Adrenal gland (tissue), 12 donors: ENCODE measurements around the gene FAM170B. TPM values are rescaled to one million over a fixed set of nuclear protein-coding genes. Genes with fewer than 3 reads are reported as not detected.

Source experiments
- DNase-seq, 7 donors: peaks; one replicate each; pipeline ENCODE4 v3.0.0-alpha.2; 2019 to 2020
- H3K27ac ChIP-seq, 5 donors: fragments of 200-600 bp; sonication (generic) in 4 of 5; 1 replicate in 3 of 5; 2 replicates in 2 of 5; pipeline versions ENCODE4 v1.5.1 to v1.8.0; 2016 to 2020; ENCODE audit warnings: mild to moderate bottlenecking in 1 of 5
- H3K27me3 ChIP-seq: fragments of 200-600 bp; 2 replicates; pipeline ENCODE4 v1.8.0; 2021
- H3K36me3 ChIP-seq, 2 donors: fragments of 200-600 bp; replicated peaks in 1 of 2; 1 replicate in 1 of 2; 2 replicates in 1 of 2; pipeline versions ENCODE4 v1.5.1 to v1.8.0; 2018 to 2022
- H3K4me1 ChIP-seq, 2 donors: fragments of 200-600 bp; replicated peaks in 1 of 2; 1 replicate in 1 of 2; 2 replicates in 1 of 2; pipeline versions ENCODE4 v1.5.1 to v1.8.0; 2018 to 2021
- H3K4me3 ChIP-seq, 4 donors: fragments of 200-600 bp; sonication (generic) in 3 of 4; one replicate each; pipeline ENCODE4 v1.5.1; 2016 to 2018
- H3K9me3 ChIP-seq, 3 donors: fragments of 200-600 bp; sonication (generic) in 1 of 3; replicated peaks in 1 of 3; 1 replicate in 2 of 3; 2 replicates in 1 of 3; pipeline versions ENCODE4 v1.5.1 to v1.8.0; 2016 to 2021
- CTCF ChIP-seq, 6 experiments: fragments of 450-650 bp in 4 of 6; fragments of 200-600 bp in 2 of 6; sonication (generic) in 1 of 6; IDR thresholded peaks; 1 replicate in 5 of 6; 2 replicates in 1 of 6; pipeline versions ENCODE4 v1.5.1 to v1.8.0; 2016 to 2021; ENCODE audit warnings: antibody characterized with exemption in 6 of 6, mild to moderate bottlenecking in 2 of 6, moderate library complexity in 1 of 6
- POLR2A ChIP-seq, 2 donors: fragments of 450-650 bp; IDR thresholded peaks; one replicate each; pipeline ENCODE4 v1.6.1; 2017; ENCODE audit warnings: antibody characterized with exemption in 2 of 2, mild to moderate bottlenecking in 2 of 2, moderate library complexity in 1 of 2
- WGBS, 4 donors: extraction: QIAGEN DNeasy Blood & Tissue Kit in 2 of 4; methylation state at CpG; one replicate each; pipeline versions ENCODE4 v1.1.5 to v1.1.7; 2013 to 2017; 5-methylcytosine and 5-hydroxymethylcytosine counted together
- intact Hi-C, 2 donors: fragments of 100-400 bp; cut with DNase I; formaldehyde crosslinking; loops; one replicate each; pipeline versions ENCODE4 v1.14.1 to v1.15.0; 2022 to 2023
- polyA plus RNA-seq, 3 donors: library from polyadenylated mRNA; stranded (reverse); fragments of 200-250 nt in 2 of 3; fragments of 350-450 nt in 1 of 3; fragmentation: Illumina TruSeq in 1 of 3; extraction: RNeasy Lipid Tissue Mini Kit (QIAGEN cat#74804) in 1 of 3; gene quantifications; one replicate each; pipeline ENCODE4 v1.2.3, GENCODE V29; 2013 to 2014
- total RNA-seq, 9 donors: library from RNA; depleted of rRNA in 4 of 9; stranded (reverse); fragments of >200 nt in 4 of 9; fragments of 120-200 nt in 1 of 9; fragmentation: NEBNext Ultra II Directional in 1 of 9; extraction: Animal tissue kit (Norgen Biotek cat#: 25700) in 1 of 9; gene quantifications; one replicate each; pipeline versions ENCODE4 v1.1.0 to v1.2.4, GENCODE V29; 2013 to 2023
- donor health status: healthy with polysubstance abuse.
- donor health status: Bipolar disorder and iron deficiency.
- donor health status: DM: yes; HTN: yes; CAD: no.
- donor health status: DM: no; HTN: no; CAD: no.
- donor health status: DM: no; HTN: no; CAD: no.
- donor health status: DM: yes; HTN: yes; CAD: no.

FAM170B gene
- total and polyA plus RNA-seq, 12 donors, result not detected

- intact Hi-C loops, result loop anchor here in 1 of 2 donors (10.0 kb wide), 1 partner anchor 50 kb away; no protein-coding TSS in a partner anchor
Observed at GRCh38 chr10:49114718-49115014, 19.2 kb downstream of the FAM170B start.

GRCh38 chr10:49113741-49114141 lies 20.1 kb downstream of the FAM170B start:
- peak in 6 of 7 donors; percentile 59 to 75 (median 63) for DNase-seq
- Histone ChIP-seq H3K27ac (peak overlapping the region in 4 of 5 donors; percentile 71 to 92 (median 86)), H3K36me3 (no peaks in the 10 kb centered on the region), H3K9me3 (no peaks in the 10 kb centered on the region), H3K27me3 (no peaks in the 10 kb centered on the region), H3K4me1 (peaks cover 45 to 52% of the 10 kb centered on the region in 2 donors), H3K4me3 (peak overlapping the region in 1 of 4 donors; percentile 87)
- intact Hi-C loops, result loop anchor here in 1 of 2 donors (10.0 kb wide), 1 partner anchor 49 kb away; no protein-coding TSS in a partner anchor
- 22 to 37% (median 34%) methylated on average over 1 to 3 of the region's 3 CpGs for WGBS, 4 donors
- TF ChIP-seq POLR2A (IDR thresholded peaks at IDR 0.05) (peak in 1 of 2 donors; percentile 70), CTCF (IDR thresholded peaks at IDR 0.05) (peak in 2 of 6 experiments; percentile 3 to 5)

More at GRCh38 chr10:49114718-49115014, 19.2 kb downstream of the FAM170B start:
- WGBS, 4 donors, result 13 to 26% (median 19%) methylated on average over 8 to 9 of the region's 9 CpGs
- TF ChIP-seq CTCF (IDR thresholded peaks at IDR 0.05), result no peak
- TF ChIP-seq POLR2A (IDR thresholded peaks at IDR 0.05), result no peak
- H3K4me1 ChIP-seq, result peaks cover 44 to 50% of the 10 kb centered on the region in 2 donors
- no peaks in the 10 kb centered on the region for H3K9me3 ChIP-seq
- peak in 1 of 7 donors; percentile 70 for DNase-seq
- no peaks in the 10 kb centered on the region for H3K27me3 ChIP-seq
- H3K36me3 ChIP-seq, result no peaks in the 10 kb centered on the region
- peak overlapping the region in 2 of 4 donors; percentile 31 to 87 for H3K4me3 ChIP-seq
- H3K27ac ChIP-seq, result peak overlapping the region in 4 of 5 donors; percentile 71 to 92 (median 86)

- no peaks in the 10 kb centered on the region for H3K27me3 ChIP-seq
- no peaks in the 10 kb centered on the region for H3K9me3 ChIP-seq
- DNase-seq, result no peak
- intact Hi-C loops, result loop anchor here in 1 of 2 donors (10.0 kb wide), 1 partner anchor 48 kb away; no protein-coding TSS in a partner anchor
- TF ChIP-seq CTCF (IDR thresholded peaks at IDR 0.05) (no peak), POLR2A (IDR thresholded peaks at IDR 0.05) (no peak)
- H3K27ac ChIP-seq, result peak overlapping the region in 4 of 5 donors; percentile 71 to 92 (median 86)
- no peak overlapping the region for H3K4me3 ChIP-seq
- peaks cover 45 to 60% of the 10 kb centered on the region in 2 donors for H3K4me1 ChIP-seq
- WGBS, 4 donors, result 19 to 43% (median 37%) methylated on average over 3 of the region's 3 CpGs
- peaks cover 0 to 2% of the 10 kb centered on the region in 2 donors for H3K36me3 ChIP-seq
Observed at GRCh38 chr10:49112851-49113250, 21.0 kb downstream of the FAM170B start.

GRCh38 chr10:49112098-49112497 lies 21.7 kb downstream of the FAM170B start:
- WGBS, 4 donors, result 50 to 67% (median 59%) methylated on average over 3 of the region's 3 CpGs
- Histone ChIP-seq H3K9me3 (no peaks in the 10 kb centered on the region), H3K27ac (peak overlapping the region in 3 of 5 donors; percentile 38 to 92 (median 85)), H3K4me1 (peaks cover 52 to 68% of the 10 kb centered on the region in 2 donors), H3K27me3 (no peaks in the 10 kb centered on the region), H3K4me3 (peak overlapping the region in 1 of 4 donors; percentile 6), H3K36me3 (peaks cover 0 to 9% of the 10 kb centered on the region in 2 donors)
- intact Hi-C loops, result loop anchor here in 1 of 2 donors (10.0 kb wide), 1 partner anchor 47 kb away; no protein-coding TSS in a partner anchor
- TF ChIP-seq CTCF (IDR thresholded peaks at IDR 0.05), result no peak
- no peak for TF ChIP-seq POLR2A (IDR thresholded peaks at IDR 0.05)
- DNase-seq, result no peak
